ENCODE data around the gene RAB25. TPM values are rescaled to one million over a fixed set of nuclear protein-coding genes. Genes with fewer than 3 reads are reported as not detected.

RAB25 gene
- total and polyA plus RNA-seq, 2 of the 13 experiments (the other 11 are each of a cell fraction or from before 2014, with no cell fraction given): 0.20 to 0.22 TPM

GRCh38 chr1:156086256-156086662, 25.3 kb downstream of the RAB25 start (continued):
- TF ChIP-seq MZF1 (CRISPR knock-in tag; IDR thresholded peaks at IDR 0.05; ENCODE audit: borderline replicate concordance): no peak
- peak; percentile 97 for TF ChIP-seq ZNF281 (CRISPR knock-in tag; IDR thresholded peaks at IDR 0.05; ENCODE audit: borderline replicate concordance)
- TF ChIP-seq NRL (CRISPR knock-in tag; IDR thresholded peaks at IDR 0.05; ENCODE audit: borderline replicate concordance): no peak
- TF ChIP-seq DNMT3B (CRISPR knock-in tag; conservative IDR thresholded peaks at IDR 0.05): no peak
- TF ChIP-seq SP1 (IDR thresholded peaks at IDR 0.05): no peak
- peak; percentile 37; the same call in 1 of the 2 replicates for TF ChIP-seq SP1 (CRISPR knock-in tag; IDR thresholded peaks at IDR 0.05)
- no peak for TF ChIP-seq MBNL3 (CRISPR knock-in tag; conservative IDR thresholded peaks at IDR 0.05)
- no peak for TF ChIP-seq ZNF724P (CRISPR knock-in tag; IDR thresholded peaks at IDR 0.05; ENCODE audit: borderline replicate concordance)
- TF ChIP-seq HIVEP1 (CRISPR knock-in tag; IDR thresholded peaks at IDR 0.05): no peak
- peak; percentile 74; the same call in 1 of the 2 replicates for TF ChIP-seq BCL3 (CRISPR knock-in tag; IDR thresholded peaks at IDR 0.05)
- peak; percentile 90 for TF ChIP-seq ZNF609 (CRISPR knock-in tag; IDR thresholded peaks at IDR 0.05; ENCODE audit: borderline replicate concordance)
- no peak for TF ChIP-seq NKX3-1 (CRISPR knock-in tag; IDR thresholded peaks at IDR 0.05)
- TF ChIP-seq RFX1 (IDR thresholded peaks at IDR 0.05): no peak
- TF ChIP-seq DPF2 (CRISPR knock-in tag; IDR thresholded peaks at IDR 0.05; ENCODE audit: borderline replicate concordance, low read depth): peak; percentile 79
- TF ChIP-seq NFKBIZ (CRISPR knock-in tag; IDR thresholded peaks at IDR 0.05): no peak
- TF ChIP-seq ZNF570 (CRISPR knock-in tag; IDR thresholded peaks at IDR 0.05; ENCODE audit: borderline replicate concordance): no peak
- peak; percentile 96 for TF ChIP-seq RXRA (CRISPR knock-in tag; IDR thresholded peaks at IDR 0.05)
- TF ChIP-seq CSRNP1 (CRISPR knock-in tag; IDR thresholded peaks at IDR 0.05): no peak
- 0 out of 2 replicates have a peak, but pooled peaks have one; percentile 44 for TF ChIP-seq SPEN (CRISPR knock-in tag; IDR thresholded peaks at IDR 0.05; ENCODE audit: low read depth)
- TF ChIP-seq SNAI1 (CRISPR knock-in tag; IDR thresholded peaks at IDR 0.05; ENCODE audit: borderline replicate concordance): no peak
- TF ChIP-seq ISL2 (CRISPR knock-in tag; IDR thresholded peaks at IDR 0.05): peak; percentile 86
- peak; percentile 32; the same call in 1 of the 2 replicates for TF ChIP-seq MED13 (CRISPR knock-in tag; IDR thresholded peaks at IDR 0.05)
